ENCODE results near the gene CD300LF.

Gene CD300LF

GRCh38 chr17:74730491-74731346, 18.0 kb upstream of the CD300LF start:
- no peaks in the 10 kb centered on the region for H3K9me3 Mint-ChIP-seq
- H3K4me3 Mint-ChIP-seq: no peak overlapping the region
- intact Hi-C loops (cut with micrococcal nuclease): no loop called here
- peaks cover 11% of the 10 kb centered on the region for H3K27me3 Mint-ChIP-seq
- no peak overlapping the region for H3K27ac Mint-ChIP-seq
- peaks cover 15% of the 10 kb centered on the region for H3K4me1 Mint-ChIP-seq (ENCODE audit: low read depth)
- no peaks in the 10 kb centered on the region for H3K36me3 Mint-ChIP-seq (ENCODE audit: low read depth)

- no peak overlapping the region for H3K4me3 Mint-ChIP-seq
- intact Hi-C loops (cut with micrococcal nuclease): no loop called here
Observed at GRCh38 chr17:74729866-74730265, 17.1 kb upstream of the CD300LF start.

GRCh38 chr17:74729368-74729767, 16.6 kb upstream of the CD300LF start:
- Mint-ChIP-seq H3K9me3 (no peaks in the 10 kb centered on the region), H3K4me3 (no peak overlapping the region), H3K27me3 (peaks cover 5% of the 10 kb centered on the region), H3K4me1 (ENCODE audit: low read depth) (peaks cover 9% of the 10 kb centered on the region), H3K36me3 (ENCODE audit: low read depth) (no peaks in the 10 kb centered on the region), H3K27ac (no peak overlapping the region)
- intact Hi-C loops (cut with micrococcal nuclease): no loop called here

More at GRCh38 chr17:74729866-74730265, 17.1 kb upstream of the CD300LF start:
- peaks cover 14% of the 10 kb centered on the region for H3K4me1 Mint-ChIP-seq (ENCODE audit: low read depth)
- no peaks in the 10 kb centered on the region for H3K36me3 Mint-ChIP-seq (ENCODE audit: low read depth)
- no peak overlapping the region for H3K27ac Mint-ChIP-seq
- H3K9me3 Mint-ChIP-seq: no peaks in the 10 kb centered on the region
- peaks cover 10% of the 10 kb centered on the region for H3K27me3 Mint-ChIP-seq

- Mint-ChIP-seq H3K27me3 (peaks cover 8% of the 10 kb centered on the region), H3K9me3 (no peaks in the 10 kb centered on the region), H3K4me1 (ENCODE audit: low read depth) (peaks cover 9% of the 10 kb centered on the region), H3K36me3 (ENCODE audit: low read depth) (no peaks in the 10 kb centered on the region), H3K27ac (no peak overlapping the region), H3K4me3 (no peak overlapping the region)
- intact Hi-C loops (cut with micrococcal nuclease): no loop called here
Observed at GRCh38 chr17:74728702-74729075, 16.0 kb upstream of the CD300LF start.

GRCh38 chr17:74728033-74728701, 15.4 kb upstream of the CD300LF start:
- peaks cover 8% of the 10 kb centered on the region for H3K27me3 Mint-ChIP-seq
- H3K9me3 Mint-ChIP-seq: no peaks in the 10 kb centered on the region
- H3K36me3 Mint-ChIP-seq (ENCODE audit: low read depth): no peaks in the 10 kb centered on the region
- peaks cover 9% of the 10 kb centered on the region for H3K4me1 Mint-ChIP-seq (ENCODE audit: low read depth)
- H3K27ac Mint-ChIP-seq: no peak overlapping the region
- no peak overlapping the region for H3K4me3 Mint-ChIP-seq
- intact Hi-C loops (cut with micrococcal nuclease): no loop called here

- H3K4me3 Mint-ChIP-seq: no peak overlapping the region
- no peak overlapping the region for H3K27ac Mint-ChIP-seq
- intact Hi-C loops (cut with micrococcal nuclease): no loop called here
- H3K27me3 Mint-ChIP-seq: peaks cover 11% of the 10 kb centered on the region
- H3K4me1 Mint-ChIP-seq (ENCODE audit: low read depth): peaks cover 9% of the 10 kb centered on the region
- H3K36me3 Mint-ChIP-seq (ENCODE audit: low read depth): no peaks in the 10 kb centered on the region
- H3K9me3 Mint-ChIP-seq: no peaks in the 10 kb centered on the region
Observed at GRCh38 chr17:74725111-74725510, 12.4 kb upstream of the CD300LF start.

GRCh38 chr17:74723891-74724290, 11.2 kb upstream of the CD300LF start:
- Mint-ChIP-seq H3K36me3 (ENCODE audit: low read depth) (no peaks in the 10 kb centered on the region), H3K9me3 (no peaks in the 10 kb centered on the region), H3K27ac (no peak overlapping the region), H3K4me3 (no peak overlapping the region), H3K27me3 (peaks cover 12% of the 10 kb centered on the region), H3K4me1 (ENCODE audit: low read depth) (peaks cover 8% of the 10 kb centered on the region)
- intact Hi-C loops (cut with micrococcal nuclease): no loop called here

- no peak overlapping the region for H3K4me3 Mint-ChIP-seq
- no peaks in the 10 kb centered on the region for H3K36me3 Mint-ChIP-seq (ENCODE audit: low read depth)
- H3K9me3 Mint-ChIP-seq: no peaks in the 10 kb centered on the region
- intact Hi-C loops (cut with micrococcal nuclease): no loop called here
- H3K27me3 Mint-ChIP-seq: peaks cover 12% of the 10 kb centered on the region
- peaks cover 8% of the 10 kb centered on the region for H3K4me1 Mint-ChIP-seq (ENCODE audit: low read depth)
- H3K27ac Mint-ChIP-seq: no peak overlapping the region
Observed at GRCh38 chr17:74722782-74723181, 10.1 kb upstream of the CD300LF start.

GRCh38 chr17:74720506-74720905, 7.8 kb upstream of the CD300LF start:
- peaks cover 14% of the 10 kb centered on the region for H3K27me3 Mint-ChIP-seq
- H3K9me3 Mint-ChIP-seq: no peaks in the 10 kb centered on the region
- no peak overlapping the region for H3K27ac Mint-ChIP-seq
- intact Hi-C loops (cut with micrococcal nuclease): no loop called here
- H3K36me3 Mint-ChIP-seq (ENCODE audit: low read depth): no peaks in the 10 kb centered on the region
- H3K4me3 Mint-ChIP-seq: no peak overlapping the region
- peaks cover 8% of the 10 kb centered on the region for H3K4me1 Mint-ChIP-seq (ENCODE audit: low read depth)

- H3K27me3 Mint-ChIP-seq: peaks cover 3% of the 10 kb centered on the region
- peaks cover 35% of the 10 kb centered on the region for H3K4me1 Mint-ChIP-seq (ENCODE audit: low read depth)
- H3K27ac Mint-ChIP-seq: no peak overlapping the region
- H3K36me3 Mint-ChIP-seq (ENCODE audit: low read depth): peaks cover 10% of the 10 kb centered on the region
- H3K9me3 Mint-ChIP-seq: no peaks in the 10 kb centered on the region
- intact Hi-C loops (cut with micrococcal nuclease): no loop called here
- H3K4me3 Mint-ChIP-seq: no peak overlapping the region
Observed at GRCh38 chr17:74715144-74715543, 2.4 kb upstream of the CD300LF start.

GRCh38 chr17:74713171-74713755, 540 bp upstream of the CD300LF start:
- intact Hi-C loops (cut with micrococcal nuclease): loop anchor here (5.0 kb wide), 1 partner anchor 36 kb away; no protein-coding TSS in a partner anchor
- H3K36me3 Mint-ChIP-seq (ENCODE audit: low read depth): peaks cover 10% of the 10 kb centered on the region
- H3K9me3 Mint-ChIP-seq: no peaks in the 10 kb centered on the region
- H3K4me3 Mint-ChIP-seq: peak overlapping the region; percentile 97
- H3K27ac Mint-ChIP-seq: peak overlapping the region; percentile 86
- H3K4me1 Mint-ChIP-seq (ENCODE audit: low read depth): peaks cover 46% of the 10 kb centered on the region
- peaks cover 2% of the 10 kb centered on the region for H3K27me3 Mint-ChIP-seq

- Mint-ChIP-seq H3K4me1 (ENCODE audit: low read depth) (peaks cover 47% of the 10 kb centered on the region), H3K27me3 (peaks cover 2% of the 10 kb centered on the region), H3K9me3 (no peaks in the 10 kb centered on the region), H3K27ac (peak overlapping the region; percentile 86), H3K36me3 (ENCODE audit: low read depth) (peaks cover 10% of the 10 kb centered on the region), H3K4me3 (peak overlapping the region; percentile 97)
- intact Hi-C loops (cut with micrococcal nuclease): loop anchor here (5.0 kb wide), 1 partner anchor 35 kb away; no protein-coding TSS in a partner anchor
Observed at GRCh38 chr17:74712301-74712700, 422 bp downstream of the CD300LF start.

- Mint-ChIP-seq H3K4me3 (peak overlapping the region; percentile 97), H3K27me3 (no peaks in the 10 kb centered on the region), H3K9me3 (no peaks in the 10 kb centered on the region), H3K4me1 (ENCODE audit: low read depth) (peaks cover 56% of the 10 kb centered on the region), H3K27ac (peak overlapping the region; percentile 73), H3K36me3 (ENCODE audit: low read depth) (peaks cover 20% of the 10 kb centered on the region)
- intact Hi-C loops (cut with micrococcal nuclease): loop anchor here (5.0 kb wide), 1 partner anchor 34 kb away; no protein-coding TSS in a partner anchor
Observed at GRCh38 chr17:74711058-74711824, 1.5 kb downstream of the CD300LF start.
